Choroid plexus epithelial cell (primary cell): ENCODE data around the gene FNDC3A.

Source experiments
- DNase-seq: peaks from one replicate; pipeline ENCODE4 v3.0.0-alpha.2; 2010; ENCODE audit warnings: low read depth
- H3K4me3 ChIP-seq: 2 replicates; pipeline ENCODE4 v1.5.1; 2011; ENCODE audit warnings: low read depth, mild to moderate bottlenecking, control low read depth, low read length, moderate library complexity
- TF ChIP-seq, protein P1 (sequence below): conservative IDR thresholded peaks from 2 replicates; pipeline ENCODE4 v1.5.1; 2011; ENCODE audit warnings: low read depth, mild to moderate bottlenecking, control low read depth, inconsistent platforms, low read length, moderate library complexity

Gene FNDC3A

DNA sequence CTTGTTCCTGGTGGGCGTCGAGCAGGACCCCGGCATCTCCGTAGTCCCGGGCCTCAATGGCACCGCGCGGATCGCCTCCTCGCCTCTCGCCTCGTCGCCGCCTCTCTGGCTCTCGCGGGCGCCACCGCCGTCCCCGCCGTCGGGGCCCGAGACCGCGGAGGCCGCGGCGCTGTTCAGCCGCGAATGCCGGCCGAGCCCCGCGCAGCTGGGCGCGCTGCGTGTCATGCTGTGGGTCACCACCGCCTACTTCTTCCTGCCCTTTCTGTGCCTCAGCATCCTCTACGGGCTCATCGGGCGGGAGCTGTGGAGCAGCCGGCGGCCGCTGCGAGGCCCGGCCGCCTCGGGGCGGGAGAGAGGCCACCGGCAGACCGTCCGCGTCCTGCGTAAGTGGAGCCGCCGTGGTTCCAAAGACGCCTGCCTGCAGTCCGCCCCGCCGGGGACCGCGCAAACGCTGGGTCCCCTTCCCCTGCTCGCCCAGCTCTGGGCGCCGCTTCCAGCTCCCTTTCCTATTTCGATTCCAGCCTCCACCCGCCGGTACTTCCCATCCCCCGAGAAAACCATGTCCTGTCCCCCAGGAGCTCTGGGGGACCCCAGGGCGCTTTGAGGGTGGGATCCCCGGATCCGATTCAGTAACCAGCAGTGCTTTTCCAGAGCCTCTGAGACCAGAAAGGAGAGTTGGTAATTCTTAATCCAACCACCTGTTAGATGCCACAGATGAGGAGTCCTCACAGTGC, 245.3 kb downstream of the FNDC3A start:
- H3K4me3 ChIP-seq: peak overlapping the region; percentile 5
- TF ChIP-seq, protein P1, sequence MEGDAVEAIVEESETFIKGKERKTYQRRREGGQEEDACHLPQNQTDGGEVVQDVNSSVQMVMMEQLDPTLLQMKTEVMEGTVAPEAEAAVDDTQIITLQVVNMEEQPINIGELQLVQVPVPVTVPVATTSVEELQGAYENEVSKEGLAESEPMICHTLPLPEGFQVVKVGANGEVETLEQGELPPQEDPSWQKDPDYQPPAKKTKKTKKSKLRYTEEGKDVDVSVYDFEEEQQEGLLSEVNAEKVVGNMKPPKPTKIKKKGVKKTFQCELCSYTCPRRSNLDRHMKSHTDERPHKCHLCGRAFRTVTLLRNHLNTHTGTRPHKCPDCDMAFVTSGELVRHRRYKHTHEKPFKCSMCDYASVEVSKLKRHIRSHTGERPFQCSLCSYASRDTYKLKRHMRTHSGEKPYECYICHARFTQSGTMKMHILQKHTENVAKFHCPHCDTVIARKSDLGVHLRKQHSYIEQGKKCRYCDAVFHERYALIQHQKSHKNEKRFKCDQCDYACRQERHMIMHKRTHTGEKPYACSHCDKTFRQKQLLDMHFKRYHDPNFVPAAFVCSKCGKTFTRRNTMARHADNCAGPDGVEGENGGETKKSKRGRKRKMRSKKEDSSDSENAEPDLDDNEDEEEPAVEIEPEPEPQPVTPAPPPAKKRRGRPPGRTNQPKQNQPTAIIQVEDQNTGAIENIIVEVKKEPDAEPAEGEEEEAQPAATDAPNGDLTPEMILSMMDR: no peak
- DNase-seq: peak; percentile 18

DNA sequence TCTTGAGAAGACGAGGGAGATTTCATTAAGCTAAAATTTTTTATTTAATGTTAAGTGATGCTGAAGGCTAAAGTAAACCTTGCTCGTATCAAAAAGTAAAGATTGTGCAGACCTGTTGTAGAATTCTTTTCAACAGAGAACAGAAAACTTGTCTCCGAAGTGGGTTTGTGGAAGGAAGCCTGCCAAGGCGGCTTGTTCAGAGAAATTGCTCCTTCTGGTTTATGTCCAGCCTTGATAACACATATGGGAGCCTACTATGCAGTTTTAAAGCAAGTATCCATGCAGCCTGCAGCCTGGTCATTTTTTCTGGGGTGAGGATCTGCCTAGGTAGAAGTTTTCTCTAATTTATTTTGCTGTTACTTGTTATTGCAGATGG, 245.9 kb downstream of the FNDC3A start:
- no peak for DNase-seq
- H3K4me3 ChIP-seq: no peak overlapping the region
- TF ChIP-seq, protein P1: no peak

- TF ChIP-seq, protein P1: no peak
- peak; percentile 27 for DNase-seq
- no peak overlapping the region for H3K4me3 ChIP-seq
These were observed 249.7 kb downstream of the FNDC3A start for GRCh38 chr13:49225223-49226042.

GRCh38 chr13:49226613-49227012, 250.9 kb downstream of the FNDC3A start:
- no peak overlapping the region for H3K4me3 ChIP-seq
- TF ChIP-seq, protein P1: no peak
- no peak for DNase-seq

DNA sequence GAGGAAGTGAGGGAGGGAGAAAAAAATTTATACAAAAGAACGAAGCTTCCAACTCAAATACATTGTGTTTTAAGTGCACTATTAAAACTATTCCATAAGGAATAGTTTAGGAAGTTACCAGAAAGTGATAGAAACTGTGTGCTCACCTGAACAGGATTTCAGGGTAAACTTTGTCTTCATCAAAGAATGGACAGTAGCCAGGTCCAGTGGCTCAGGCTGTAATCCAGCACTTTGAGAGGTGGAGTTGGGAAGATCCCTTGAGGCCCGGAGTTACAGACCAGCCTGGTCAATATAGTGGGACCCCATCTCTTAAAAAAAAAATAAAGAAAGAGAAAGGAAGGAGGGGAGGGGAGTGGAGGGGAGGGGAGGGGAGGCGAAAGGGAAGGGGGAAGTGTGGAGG, 259.0 kb downstream of the FNDC3A start:
- no peak for DNase-seq
- H3K4me3 ChIP-seq: no peak overlapping the region
- TF ChIP-seq, protein P1: no peak

DNA sequence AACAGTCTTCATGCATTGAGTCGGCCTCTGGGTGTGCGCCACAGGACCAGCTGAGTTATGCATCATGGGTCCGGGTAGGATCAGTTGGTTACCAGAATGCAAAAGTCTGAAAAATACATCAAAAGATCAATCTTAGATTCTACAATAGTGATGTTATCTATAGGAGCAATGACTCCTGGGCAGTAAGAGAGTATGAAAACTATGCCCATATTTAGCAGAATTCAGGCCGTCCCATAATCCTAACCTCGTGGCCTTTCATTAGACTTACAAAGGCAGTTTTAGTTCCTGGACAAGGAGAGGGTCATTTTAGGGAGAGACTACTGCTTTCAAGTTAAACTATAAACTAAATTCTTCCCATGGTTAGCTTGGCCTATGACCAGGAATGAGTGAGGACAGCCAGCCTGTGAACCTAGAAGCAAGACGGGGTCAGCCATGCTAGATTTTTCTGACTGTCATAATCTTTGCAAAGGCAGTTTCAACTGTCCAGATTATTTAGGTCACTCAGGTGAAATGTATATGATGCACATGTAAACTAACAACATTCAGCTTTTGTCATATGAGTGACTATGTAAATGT, 260.2 kb downstream of the FNDC3A start:
- H3K4me3 ChIP-seq: no peak overlapping the region
- TF ChIP-seq, protein P1: no peak
- DNase-seq: no peak
